Vagina (tissue), 2 donors: Measurements from ENCODE around the gene SEC23B.

Experiments used
- CTCF ChIP-seq, 3 experiments: fragments of 450-650 bp in 2 of 3; fragments of 200-600 bp in 1 of 3; sonication (generic) in 1 of 3; IDR thresholded peaks; one replicate each; pipeline ENCODE4 v1.5.1; 2017 to 2019; ENCODE audit warnings: antibody characterized with exemption in 3 of 3, mild to moderate bottlenecking in 2 of 3, moderate library complexity in 2 of 3
- POLR2A ChIP-seq, 2 donors: fragments of 450-650 bp; IDR thresholded peaks; one replicate each; pipeline ENCODE4 v1.6.1; 2017; ENCODE audit warnings: antibody characterized with exemption in 2 of 2, mild to moderate bottlenecking in 2 of 2, moderate library complexity in 2 of 2
- POLR2AphosphoS5 ChIP-seq, 2 donors: sonication (generic); formaldehyde crosslinking; IDR thresholded peaks; one replicate each; pipeline ENCODE4 v1.9.0; 2017; ENCODE audit warnings: antibody characterized with exemption in 2 of 2, mild to moderate bottlenecking in 2 of 2, low read depth in 1 of 2; ENCODE audit not compliant: insufficient read depth in 1 of 2

GRCh38 chr20:18496042-18496441, 11.7 kb upstream of the SEC23B start:
- TF ChIP-seq CTCF (IDR thresholded peaks at IDR 0.05) (no peak), POLR2A (IDR thresholded peaks at IDR 0.05) (no peak), POLR2AphosphoS5 (IDR thresholded peaks at IDR 0.05; ENCODE audit: insufficient read depth in 1 of 2, low read depth in 1 of 2) (no peak)
